ENCODE data around the gene C17orf100.

GRCh38 chr17:6674586-6674985 is 23.0 kb downstream of the C17orf100 start:
- TF ChIP-seq CTCF (IDR thresholded peaks at IDR 0.05; ENCODE audit: insufficient read depth, low read length, poor library complexity, severe bottlenecking): no peak
- no peak for TF ChIP-seq EZH2phosphoT487 (conservative IDR thresholded peaks at IDR 0.05; ENCODE audit: low read length)
